HG02885 (cell line): ENCODE measurements around the gene ZFAND2B.

Experiments used
- ATAC-seq: cut with Tn5 transposase; IDR thresholded peaks from one replicate; pipeline ENCODE4 v1.9.1; 2021; ENCODE audit warnings: mild to moderate bottlenecking; ENCODE audit not compliant: unreplicated experiment, poor library complexity

The ZFAND2B gene

GRCh38 chr2:219175486-219175885, 31.1 kb upstream of the ZFAND2B start:
- no peak for ATAC-seq

GRCh38 chr2:219175928-219176817, 30.4 kb upstream of the ZFAND2B start:
- peak; percentile 22 for ATAC-seq

GRCh38 chr2:219176818-219177551, 29.6 kb upstream of the ZFAND2B start, which contains the start of gene CNPPD1:
CNPPD1 (minus strand) TSS chr2:219176925; CDS start chr2:219176828, 97 bp downstream.
- ATAC-seq: peak; percentile 77

GRCh38 chr2:219177552-219178376, 28.8 kb upstream of the ZFAND2B start, which contains the start of gene RETREG2:
RETREG2 (plus strand) TSS chr2:219178275; CDS start chr2:219178353, 78 bp downstream.
- peak; percentile 47 for ATAC-seq

- peak; percentile 23 for ATAC-seq
Observed at GRCh38 chr2:219178377-219179175, 28.0 kb upstream of the ZFAND2B start.

- no peak for ATAC-seq
Observed at GRCh38 chr2:219179601-219180465, 26.7 kb upstream of the ZFAND2B start.

- ATAC-seq: no peak
Observed at GRCh38 chr2:219180961-219181360, 25.6 kb upstream of the ZFAND2B start.

- no peak for ATAC-seq
Observed at GRCh38 chr2:219181531-219181930, 25.1 kb upstream of the ZFAND2B start.

- no peak for ATAC-seq
Observed at GRCh38 chr2:219182331-219183150, 24.0 kb upstream of the ZFAND2B start.

GRCh38 chr2:219183151-219183772, 23.3 kb upstream of the ZFAND2B start:
- no peak for ATAC-seq

GRCh38 chr2:219184121-219184520, 22.5 kb upstream of the ZFAND2B start:
- no peak for ATAC-seq

- no peak for ATAC-seq
Observed at GRCh38 chr2:219186754-219187456, 19.7 kb upstream of the ZFAND2B start.

GRCh38 chr2:219197388-219197787, 9.2 kb upstream of the ZFAND2B start:
- ATAC-seq: no peak

GRCh38 chr2:219198974-219199373, 7.6 kb upstream of the ZFAND2B start:
- no peak for ATAC-seq

- no peak for ATAC-seq
Observed at GRCh38 chr2:219199470-219200211, 6.9 kb upstream of the ZFAND2B start.
